Activated CD4-positive, alpha-beta T cell treated with anti-CD3 and anti-CD28 coated beads, Interleukin-2, amount 50 U/mL, for 4 hours (primary cell): ENCODE measurements around the gene COPA.

Experiments
- DNase-seq, 2 experiments: peaks; one replicate each; pipeline ENCODE4 v3.0.0-alpha.2; 2020

The COPA gene

GRCh38 chr1:160362168-160362957, 19.3 kb upstream of the COPA start:
- no peak for DNase-seq

GRCh38 chr1:160361814-160362167, 18.7 kb upstream of the COPA start:
- DNase-seq, result no peak

GRCh38 chr1:160361199-160361598, 18.1 kb upstream of the COPA start:
- no peak for DNase-seq

GRCh38 chr1:160360227-160360695, 17.2 kb upstream of the COPA start:
- no peak for DNase-seq

- no peak for DNase-seq
Observed at GRCh38 chr1:160359559-160360226, 16.6 kb upstream of the COPA start.

GRCh38 chr1:160358073-160358472, 15.0 kb upstream of the COPA start:
- no peak for DNase-seq

GRCh38 chr1:160357286-160358002, 14.4 kb upstream of the COPA start:
- DNase-seq, result no peak

- DNase-seq, result no peak
Observed at GRCh38 chr1:160354388-160354985, 11.4 kb upstream of the COPA start.

- no peak for DNase-seq
Observed at GRCh38 chr1:160353223-160353622, 10.2 kb upstream of the COPA start.

GRCh38 chr1:160352555-160352954, 9.5 kb upstream of the COPA start:
- DNase-seq, result no peak

GRCh38 chr1:160351629-160352028, 8.6 kb upstream of the COPA start:
- no peak for DNase-seq

- no peak for DNase-seq
Observed at GRCh38 chr1:160346958-160347357, 3.9 kb upstream of the COPA start.

- DNase-seq, result no peak
Observed at GRCh38 chr1:160346463-160346862, 3.4 kb upstream of the COPA start.

- DNase-seq, result no peak
Observed at GRCh38 chr1:160344936-160345335, 1.9 kb upstream of the COPA start.

GRCh38 chr1:160344241-160344640, 1.2 kb upstream of the COPA start:
- no peak for DNase-seq

- DNase-seq, result no peak
Observed at GRCh38 chr1:160342526-160342925, 524 bp downstream of the COPA start.

GRCh38 chr1:160340866-160341265, 2.2 kb downstream of the COPA start:
- DNase-seq, result no peak

GRCh38 chr1:160340146-160340545, 2.9 kb downstream of the COPA start:
- DNase-seq, result no peak

- no peak for DNase-seq
Observed at GRCh38 chr1:160338580-160338979, 4.5 kb downstream of the COPA start.

- DNase-seq, result no peak
Observed at GRCh38 chr1:160332516-160332915, 10.5 kb downstream of the COPA start.

- no peak for DNase-seq
Observed at GRCh38 chr1:160330119-160330518, 12.9 kb downstream of the COPA start.

- DNase-seq, result no peak
Observed at GRCh38 chr1:160328184-160328583, 14.9 kb downstream of the COPA start.

- DNase-seq, result no peak
Observed at GRCh38 chr1:160326418-160326817, 16.6 kb downstream of the COPA start.
